WTC11 (cell line): ENCODE measurements around the gene RUVBL1. TPM values are rescaled to one million over a fixed set of nuclear protein-coding genes. Genes with fewer than 3 reads are reported as not detected.

Experiments
- ATAC-seq: fragments of 200-7000 bp; cut with Tn5 transposase; 2 replicates; pipeline ENCODE4 v1.10.0; 2021; ENCODE audit warnings: mild to moderate bottlenecking, moderate library complexity
- CTCF ChIA-PET: fragments of 300-600 bp; sonication (Branson Sonifier 250); formaldehyde crosslinking; loops from one replicate; lab custom pipeline; 2021; ENCODE audit warnings: antibody characterized with exemption; lab: Charles Lee
- POLR2A ChIA-PET: fragments of 350-600 bp; sonication (Branson Sonifier 250); formaldehyde crosslinking; loops from one replicate; lab custom pipeline; 2021; ENCODE audit warnings: antibody characterized with exemption; lab: Charles Lee
- DNase-seq: peaks from one replicate; pipeline ENCODE4 v3.0.0; 2021; ENCODE audit warnings: low spot score
- H3K27ac Mint-ChIP-seq: 2 replicates; pipeline ENCODE4 v1.8.0; 2021; ENCODE audit warnings: mixed read lengths
- H3K27me3 Mint-ChIP-seq: 2 replicates; pipeline ENCODE4 v1.8.0; 2021; ENCODE audit warnings: low read depth, mild to moderate bottlenecking, moderate library complexity, mixed read lengths
- H3K36me3 Mint-ChIP-seq: 2 replicates; pipeline ENCODE4 v1.8.0; 2021; ENCODE audit warnings: mixed read lengths
- H3K4me1 Mint-ChIP-seq: 2 replicates; pipeline ENCODE4 v1.8.0; 2022; ENCODE audit warnings: mixed read lengths
- H3K4me3 Mint-ChIP-seq: 2 replicates; pipeline ENCODE4 v1.8.0; 2021; ENCODE audit warnings: mild to moderate bottlenecking, moderate library complexity, mixed read lengths
- H3K9me3 Mint-ChIP-seq: 2 replicates; pipeline ENCODE4 v1.8.0; 2021; ENCODE audit warnings: mixed read lengths
- ATF6 ChIP-seq: sonication (generic); formaldehyde crosslinking; IDR thresholded peaks from 2 replicates; pipeline ENCODE4 v1.8.1; 2023; ENCODE audit warnings: mild to moderate bottlenecking, missing genetic modification reagents
- E2F5 ChIP-seq: sonication (generic); formaldehyde crosslinking; IDR thresholded peaks from 2 replicates; pipeline ENCODE4 v1.8.1; 2022; ENCODE audit warnings: mild to moderate bottlenecking, moderate library complexity, missing genetic modification reagents
- ERG ChIP-seq: fragments of 250-450 bp; sonication (Bioruptor Pico); IDR thresholded peaks from 2 replicates; pipeline ENCODE4 v1.8.0; 2021; ENCODE audit warnings: mild to moderate bottlenecking
- FOXK1 ChIP-seq: sonication (generic); formaldehyde crosslinking; IDR thresholded peaks from 2 replicates; pipeline ENCODE4 v1.8.0; 2022; ENCODE audit warnings: mild to moderate bottlenecking, moderate library complexity, missing genetic modification reagents
- GRHL2 ChIP-seq: fragments of 250-450 bp; sonication (Bioruptor Pico); IDR thresholded peaks from 2 replicates; pipeline ENCODE4 v1.8.0; 2022; ENCODE audit warnings: mild to moderate bottlenecking, moderate library complexity; ENCODE audit not compliant: insufficient replicate concordance, severe bottlenecking
- HMGXB4 ChIP-seq: sonication (generic); formaldehyde crosslinking; IDR thresholded peaks from 2 replicates; pipeline ENCODE4 v1.8.1; 2023; ENCODE audit warnings: mild to moderate bottlenecking, moderate library complexity, missing genetic modification reagents
- JAZF1 ChIP-seq: fragments of 250-450 bp; sonication (Bioruptor Pico); IDR thresholded peaks from 2 replicates; pipeline ENCODE4 v1.9.0; 2021; ENCODE audit warnings: moderate library complexity, mild to moderate bottlenecking, inconsistent platforms
- NR2C2 ChIP-seq: sonication (generic); formaldehyde crosslinking; IDR thresholded peaks from 2 replicates; pipeline ENCODE4 v1.8.0; 2022; ENCODE audit warnings: mild to moderate bottlenecking, missing genetic modification reagents
- RORB ChIP-seq: fragments of 250-450 bp; sonication (Bioruptor Pico); IDR thresholded peaks from 2 replicates; pipeline ENCODE4 v1.9.0; 2021; ENCODE audit warnings: mild to moderate bottlenecking
- ZBTB43 ChIP-seq: sonication (generic); formaldehyde crosslinking; IDR thresholded peaks from 2 replicates; pipeline ENCODE4 v1.8.1; 2023; ENCODE audit warnings: mild to moderate bottlenecking, missing genetic modification reagents
- ZNF232 ChIP-seq: sonication (generic); formaldehyde crosslinking; IDR thresholded peaks from 2 replicates; pipeline ENCODE4 v1.8.0; 2022; ENCODE audit warnings: mild to moderate bottlenecking, missing genetic modification reagents
- ZNF317 ChIP-seq: sonication (generic); formaldehyde crosslinking; IDR thresholded peaks from 2 replicates; pipeline ENCODE4 v1.8.1; 2023; ENCODE audit warnings: low read depth, mild to moderate bottlenecking, moderate library complexity, missing genetic modification reagents, borderline replicate concordance
- ZNF425 ChIP-seq: fragments of 250-450 bp; sonication (Bioruptor Pico); conservative IDR thresholded peaks from 2 replicates; pipeline ENCODE4 v1.9.0; 2021; ENCODE audit warnings: mild to moderate bottlenecking
- ZNF512 ChIP-seq: sonication (generic); formaldehyde crosslinking; IDR thresholded peaks from 2 replicates; pipeline ENCODE4 v1.8.1; 2022; ENCODE audit warnings: missing genetic modification reagents, borderline replicate concordance
- ZNF532 ChIP-seq: fragments of 250-450 bp; sonication (Bioruptor Pico); IDR thresholded peaks from 2 replicates; pipeline ENCODE4 v1.9.0; 2021; ENCODE audit warnings: mild to moderate bottlenecking, borderline replicate concordance
- ZNF671 ChIP-seq: fragments of 250-450 bp; sonication (Bioruptor Pico); IDR thresholded peaks from 2 replicates; pipeline ENCODE4 v1.8.0; 2021; ENCODE audit warnings: mild to moderate bottlenecking
- total RNA-seq: library from RNA; stranded (reverse); gene quantifications from 3 replicates; pipeline ENCODE4 v1.2.3, GENCODE V29; 2021

RUVBL1 gene
- total RNA-seq, 1 experiment from 2014 or later: 118 TPM

- TF ChIP-seq ATF6 (CRISPR knock-in tag): no peak
- no peak for TF ChIP-seq ERG (CRISPR knock-in tag)
- TF ChIP-seq GRHL2 (CRISPR knock-in tag): no peak
- no peak for TF ChIP-seq ZBTB43 (CRISPR knock-in tag)
Measured at GRCh38 chr3:128145279-128145678, 21.7 kb upstream of the RUVBL1 start (continued).

GRCh38 chr3:128144512-128145187 is 21.0 kb upstream of the RUVBL1 start:
- Mint-ChIP-seq H3K9me3 (no peaks in the 10 kb centered on the region), H3K4me3 (no peak overlapping the region), H3K4me1 (no peaks in the 10 kb centered on the region), H3K27ac (no peak overlapping the region), H3K27me3 (peaks cover 10% of the 10 kb centered on the region), H3K36me3 (no peaks in the 10 kb centered on the region)
- ChIA-PET CTCF (interaction anchor here (0.6 to 2.0 kb wide), 3 partner anchors 11 to 1011 kb away, joined by 3 to 8 read pairs (median 6); no protein-coding TSS in a partner anchor), POLR2A (no interaction called here)
- DNase-seq (no peak), ATAC-seq (no peak; the same call in 1 of the 2 replicates)
- TF ChIP-seq RORB (CRISPR knock-in tag) (no peak), JAZF1 (CRISPR knock-in tag) (no peak), FOXK1 (CRISPR knock-in tag) (no peak), ZNF532 (CRISPR knock-in tag) (no peak), ZNF232 (CRISPR knock-in tag) (no peak), HMGXB4 (CRISPR knock-in tag) (no peak), ZNF671 (no peak), ZNF425 (CRISPR knock-in tag) (no peak), ZNF317 (CRISPR knock-in tag) (no peak), E2F5 (CRISPR knock-in tag) (no peak), NR2C2 (CRISPR knock-in tag) (no peak), ATF6 (CRISPR knock-in tag) (no peak), ZNF512 (no peak)
